Fibroblast of skin of abdomen (primary cell): Measurements from ENCODE around the gene SWI5. TPM values are rescaled to one million over a fixed set of nuclear protein-coding genes. Genes with fewer than 3 reads are reported as not detected.
"Not testable (repeated sequence)": the region's sequence is repeated elsewhere in the genome, so short reads cannot be mapped to it uniquely, and the experiment has no call there.

Experiments used
- DNase-seq: peaks from one replicate; pipeline ENCODE4 v3.0.0-alpha.2; 2013
- polyA plus RNA-seq, 2 experiments: library from polyadenylated mRNA; unstranded; fragments of 120-200 nt; gene quantifications; one replicate each; pipeline ENCODE4 v1.2.1, GENCODE V29; 2013; ENCODE audit not compliant: insufficient read length in 2 of 2

Gene SWI5
- 44.4 TPM for polyA plus RNA-seq (2013, experiment 1 of 2; ENCODE audit: insufficient read length)
- 51.1 TPM for polyA plus RNA-seq (2013, experiment 2 of 2; ENCODE audit: insufficient read length)

- peak; percentile 99 for DNase-seq
Observed at GRCh38 chr9:128276008-128276573, at the start of gene SWI5. SWI5 (plus strand) TSS chr9:128276276.

DNA sequence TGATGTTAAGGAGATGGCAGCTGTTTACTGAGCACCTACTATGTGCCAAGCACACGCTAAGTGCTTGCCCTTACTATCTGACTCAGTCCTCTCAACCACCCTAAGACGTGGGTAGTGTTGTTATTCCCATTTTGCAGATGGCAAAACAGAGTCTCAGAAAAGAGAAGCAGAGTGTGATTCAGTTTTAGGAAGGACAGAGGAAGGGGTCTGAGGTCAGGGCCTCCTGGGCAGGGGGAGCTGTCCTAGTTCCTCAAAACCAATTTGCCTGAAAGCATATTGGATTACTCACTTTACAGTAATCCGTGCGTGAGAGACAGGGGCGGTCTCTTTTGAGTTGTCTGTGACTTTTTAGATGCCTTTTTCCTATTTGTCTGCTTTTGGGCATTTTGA lies 49.7 kb upstream of the SWI5 start:
- no peak for DNase-seq

DNA sequence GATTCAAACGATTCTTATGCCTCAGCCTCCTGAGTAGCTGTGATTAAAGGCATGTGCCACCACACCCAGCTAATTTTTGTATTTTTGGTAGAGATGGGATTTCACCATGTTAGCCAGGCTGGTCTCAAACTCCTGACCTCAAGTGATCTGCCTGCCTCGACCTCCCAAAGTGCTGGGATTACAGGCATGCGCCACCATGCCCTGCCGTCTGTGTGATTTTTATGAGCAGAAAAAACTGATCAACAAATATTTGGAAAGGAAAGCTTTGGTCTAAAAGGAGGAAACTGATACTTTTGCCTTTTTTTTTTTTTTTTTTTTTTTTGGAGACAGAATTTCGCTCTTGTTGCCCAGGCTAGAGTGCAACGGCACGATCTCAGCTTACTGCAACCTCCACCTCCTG lies 45.2 kb upstream of the SWI5 start:
- not testable (repeated sequence) for DNase-seq

DNA sequence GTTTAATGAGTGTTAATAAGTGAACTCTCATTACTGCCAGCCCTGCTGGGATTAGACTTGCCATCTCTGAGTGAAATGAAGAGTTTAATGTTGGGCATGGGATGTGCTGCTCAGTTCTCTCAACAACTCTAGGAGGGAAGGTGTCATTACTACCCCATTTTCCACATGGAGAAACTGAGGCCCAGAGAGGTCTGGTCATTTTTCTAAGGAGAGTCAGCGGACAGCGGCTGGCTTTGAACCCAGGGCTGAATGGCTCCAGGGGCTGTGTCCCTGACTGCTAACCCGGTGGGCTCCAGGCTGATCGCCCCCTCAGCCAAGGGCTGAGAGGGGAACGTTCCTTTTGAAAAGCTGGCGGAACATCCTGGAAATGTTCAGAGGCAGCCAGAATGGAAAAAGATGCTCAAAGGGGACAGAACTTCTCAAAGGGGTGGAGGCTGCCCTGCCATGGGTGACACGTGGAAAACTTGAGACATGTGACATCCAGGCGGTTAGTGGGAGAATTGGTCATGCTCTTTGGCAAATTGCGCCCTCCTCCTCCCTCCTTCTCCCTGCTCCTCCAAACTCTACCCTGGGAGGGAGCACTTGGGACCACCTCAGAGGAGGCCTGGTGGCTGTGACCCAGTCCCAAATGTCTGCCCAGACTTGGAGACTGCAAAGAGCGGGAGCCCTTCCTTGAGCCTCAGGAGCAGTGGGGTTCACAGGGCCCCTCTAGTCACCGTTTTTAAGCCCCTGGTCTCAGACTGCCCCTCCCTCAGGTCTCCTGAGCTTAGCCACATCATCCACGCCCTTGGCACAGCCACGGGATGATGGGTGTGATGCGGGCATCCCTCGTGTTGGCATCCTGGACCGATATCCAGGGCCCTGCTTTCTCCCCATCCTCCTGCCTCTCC lies 44.2 kb upstream of the SWI5 start:
- no peak for DNase-seq

DNA sequence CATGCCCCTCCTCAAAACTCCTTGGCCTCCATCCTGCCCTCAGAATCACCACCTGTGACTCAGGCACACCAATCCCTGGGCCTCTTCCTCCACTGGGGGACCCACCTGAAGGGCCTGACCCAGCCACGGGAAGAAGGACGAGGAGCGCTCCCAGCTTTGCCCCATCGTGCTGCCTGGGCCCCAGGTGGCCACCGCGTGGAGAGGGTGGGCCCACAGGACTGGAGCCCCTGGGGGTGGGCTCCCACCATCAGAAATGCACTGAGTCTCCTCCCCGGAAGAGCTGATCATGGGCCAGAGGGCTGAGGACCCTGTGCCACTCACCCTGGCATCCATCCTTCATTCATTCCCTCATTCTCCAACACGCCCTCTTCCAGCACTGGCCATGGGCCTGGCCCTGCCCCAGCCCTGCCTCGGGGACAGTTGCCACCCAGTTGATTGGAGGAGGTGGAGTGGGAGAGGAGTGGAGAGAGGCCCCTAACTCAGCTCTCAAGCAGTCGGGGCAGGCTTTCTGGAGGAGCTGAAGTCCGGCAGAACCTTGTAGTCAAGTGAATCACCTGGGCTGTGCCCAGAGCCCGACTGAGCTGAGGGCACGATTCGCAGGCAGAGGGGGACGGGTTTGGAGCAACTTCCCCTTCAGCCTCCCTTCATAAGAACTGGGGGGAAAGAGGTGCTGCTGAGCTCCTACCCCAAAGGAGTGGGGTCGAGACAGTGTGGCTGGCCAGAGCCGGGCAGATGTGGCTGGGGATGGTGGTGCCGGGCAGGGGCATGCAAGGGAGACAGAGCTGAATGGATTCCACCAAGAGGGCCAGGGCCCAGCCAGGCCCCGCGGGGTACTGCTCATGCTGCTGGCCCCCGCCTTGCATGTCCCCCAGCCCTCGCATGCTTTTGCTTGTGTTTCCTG lies 43.3 kb upstream of the SWI5 start:
- no peak for DNase-seq

- DNase-seq: no peak
Observed at GRCh38 chr9:128233817-128234406, 42.2 kb upstream of the SWI5 start.

DNA sequence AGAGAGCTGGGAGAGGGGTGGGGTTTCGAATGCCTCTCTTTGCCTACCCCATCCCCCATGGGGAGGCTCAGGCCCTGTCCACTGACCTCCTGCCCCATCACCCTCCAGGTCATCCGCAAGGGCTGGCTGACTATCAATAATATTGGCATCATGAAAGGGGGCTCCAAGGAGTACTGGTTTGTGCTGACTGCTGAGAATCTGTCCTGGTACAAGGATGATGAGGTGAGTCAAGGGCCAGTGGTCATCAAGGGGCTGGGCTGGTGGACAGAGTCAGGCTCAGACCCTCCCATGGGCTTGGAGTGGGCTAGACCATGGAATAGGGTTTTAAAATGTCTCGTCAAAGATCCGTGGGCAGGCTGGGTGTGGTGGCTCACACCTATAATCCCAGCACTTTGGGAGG lies 34.0 kb upstream of the SWI5 start:
- DNase-seq: no peak

GRCh38 chr9:128242828-128243214 lies 33.3 kb upstream of the SWI5 start:
- DNase-seq: no peak

DNA sequence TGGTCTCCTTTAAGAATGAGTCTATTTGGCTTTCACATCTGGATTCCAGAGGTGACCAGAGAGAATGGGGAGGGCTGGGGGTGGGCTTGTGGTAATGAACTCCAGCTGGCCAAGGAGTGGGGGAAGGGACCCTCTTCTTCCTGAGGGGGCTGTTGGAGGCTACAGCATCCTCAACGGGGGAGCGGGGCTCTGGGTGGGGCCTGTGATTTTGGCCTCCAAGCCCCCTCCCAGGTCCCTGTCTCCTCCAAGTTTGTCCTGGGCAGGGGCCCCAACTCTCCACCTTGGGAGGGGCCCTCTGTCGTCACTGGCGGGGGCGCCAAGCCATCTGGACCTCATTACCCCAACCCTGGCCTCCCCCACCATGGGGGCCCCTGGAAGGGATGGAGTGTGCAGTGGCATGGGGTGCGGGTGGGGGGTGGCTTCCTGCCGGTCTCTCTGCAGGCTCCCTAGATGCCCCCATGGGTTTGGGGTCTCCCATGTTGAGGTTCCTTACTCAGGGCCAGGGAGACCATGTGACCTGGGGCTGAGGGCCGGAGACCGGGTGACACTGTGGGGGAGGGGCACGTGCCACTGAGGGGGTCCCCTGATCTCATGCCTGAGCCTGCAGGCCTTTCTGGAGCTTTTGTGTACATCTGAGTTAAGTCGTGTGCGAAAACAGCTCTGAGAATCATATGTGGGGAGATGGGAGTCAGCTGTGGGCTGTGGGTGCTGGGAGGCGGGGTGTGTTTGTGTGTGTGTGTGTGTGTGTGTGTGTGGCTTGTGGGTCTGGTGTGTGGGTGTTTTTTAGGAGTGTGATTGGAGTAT lies 32.7 kb upstream of the SWI5 start:
- DNase-seq: peak; percentile 77

DNA sequence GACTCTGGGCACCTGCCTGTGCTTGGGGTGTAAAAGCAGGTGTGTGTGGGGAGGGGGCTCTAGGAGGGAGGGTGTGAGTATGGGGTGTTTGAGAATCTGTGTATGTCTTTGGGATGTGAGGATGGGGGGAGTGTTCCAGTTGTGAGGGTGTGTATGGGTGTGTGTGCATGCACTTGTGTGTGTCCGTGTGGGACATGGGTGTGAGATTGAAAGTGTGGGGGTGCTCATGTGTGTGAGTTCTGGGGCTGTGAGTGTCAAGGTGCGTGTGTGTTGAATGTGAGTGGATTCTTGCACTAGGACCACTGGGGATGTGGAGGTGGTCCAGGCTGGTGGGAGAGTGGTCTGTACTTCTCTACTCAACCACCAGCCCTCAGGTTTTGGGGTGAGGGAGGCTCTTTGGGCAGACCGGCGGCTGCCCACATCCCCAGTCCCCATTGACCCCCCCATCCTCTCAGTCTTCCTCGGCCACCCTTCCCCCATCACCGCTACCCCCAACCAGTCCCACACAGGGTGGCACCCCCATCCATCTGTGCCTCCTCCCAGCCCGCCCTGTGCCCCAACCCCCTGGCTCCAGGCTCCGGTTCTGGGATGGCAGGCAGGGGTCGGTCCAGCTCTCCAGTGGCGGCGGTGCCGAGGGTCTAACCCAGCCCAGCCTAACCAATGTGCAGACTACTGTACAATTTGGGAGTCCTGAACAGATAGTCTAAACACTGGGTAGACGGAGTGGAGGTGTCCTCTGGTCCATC lies 31.8 kb upstream of the SWI5 start:
- DNase-seq: peak; percentile 12

- peak; percentile 97 for DNase-seq
Observed at GRCh38 chr9:128244837-128245231, 31.2 kb upstream of the SWI5 start.

DNA sequence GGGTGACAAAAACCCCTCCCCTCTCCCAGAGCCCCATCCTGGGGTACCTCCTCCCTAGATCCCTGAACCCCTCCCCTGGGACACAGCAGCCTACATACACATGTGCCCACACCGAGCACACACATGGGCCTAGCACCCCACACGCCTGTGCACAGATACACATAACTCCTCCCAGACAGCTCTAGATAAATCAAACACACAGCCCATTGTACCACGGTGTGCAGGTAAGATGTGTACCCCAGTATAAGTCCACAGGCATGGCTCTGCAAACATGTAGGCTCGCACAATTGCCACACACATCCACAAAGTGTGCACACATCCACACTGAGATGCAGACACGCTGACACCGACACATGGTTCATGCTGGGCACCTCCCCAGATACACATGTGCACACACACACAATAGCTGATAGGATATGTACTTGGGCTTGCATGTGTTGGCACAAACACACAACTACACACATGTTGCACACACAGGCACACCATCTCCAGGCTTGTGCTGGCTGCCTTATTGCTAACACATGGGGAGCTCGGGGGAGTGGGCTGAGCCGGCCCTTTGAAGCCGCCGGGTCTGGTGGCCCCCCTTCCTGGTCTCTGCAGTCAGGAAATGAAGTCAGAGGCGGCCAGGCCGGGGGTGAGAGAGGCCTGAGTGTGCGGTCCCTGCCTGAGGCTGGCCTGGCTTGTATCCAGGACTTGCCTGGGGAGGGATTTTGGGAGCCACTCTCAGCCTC lies 30.5 kb upstream of the SWI5 start:
- DNase-seq: peak; percentile 88

- no peak for DNase-seq
Observed at GRCh38 chr9:128246471-128246870, 29.6 kb upstream of the SWI5 start.

GRCh38 chr9:128247226-128247803 lies 28.8 kb upstream of the SWI5 start:
- no peak for DNase-seq

- no peak for DNase-seq
Observed at GRCh38 chr9:128249558-128249907, 26.5 kb upstream of the SWI5 start.

GRCh38 chr9:128249908-128250838 lies 25.9 kb upstream of the SWI5 start:
- DNase-seq: peak; percentile 38

GRCh38 chr9:128250839-128251731 lies 25.0 kb upstream of the SWI5 start:
- DNase-seq: no peak

DNA sequence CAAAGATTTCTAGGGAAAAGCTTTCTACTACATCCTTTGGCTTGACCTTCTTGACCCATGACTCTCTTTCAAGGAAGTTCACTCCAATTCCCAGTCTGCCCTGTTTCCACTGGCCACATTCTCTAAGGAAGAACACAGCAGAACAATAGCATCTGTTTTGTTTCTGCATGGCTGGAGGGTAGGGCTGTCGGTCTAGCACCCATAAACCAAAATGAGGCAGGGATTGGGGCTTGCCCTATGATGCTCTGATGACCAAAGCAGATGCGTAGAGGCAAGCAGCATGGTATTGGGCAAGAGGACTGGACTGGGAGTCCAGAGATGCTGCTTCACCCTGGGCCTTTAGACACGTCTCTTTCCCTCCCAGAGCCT lies 24.4 kb upstream of the SWI5 start:
- DNase-seq: no peak
